Astrocyte of the spinal cord (primary cell): ENCODE results near the gene PRAME.

Experiments used
- DNase-seq: peaks from one replicate; pipeline ENCODE4 v3.0.0; 2011; ENCODE audit warnings: low read depth, low spot score
- H3K4me3 ChIP-seq: 2 replicates; pipeline ENCODE4 v1.5.1; 2011; ENCODE audit warnings: low read depth, mild to moderate bottlenecking, low read length, moderate library complexity
- in situ Hi-C: cut with HindIII; loops from 2 replicates; pipeline ENCODE4 v1.10.0; 2017; ENCODE audit warnings: low sequenced_read_pairs
- TF ChIP-seq, protein P1 (sequence below): IDR thresholded peaks from 2 replicates; pipeline ENCODE4 v1.5.1; 2012; ENCODE audit warnings: low read depth, mild to moderate bottlenecking, low read length, inconsistent platforms

The PRAME gene

DNA sequence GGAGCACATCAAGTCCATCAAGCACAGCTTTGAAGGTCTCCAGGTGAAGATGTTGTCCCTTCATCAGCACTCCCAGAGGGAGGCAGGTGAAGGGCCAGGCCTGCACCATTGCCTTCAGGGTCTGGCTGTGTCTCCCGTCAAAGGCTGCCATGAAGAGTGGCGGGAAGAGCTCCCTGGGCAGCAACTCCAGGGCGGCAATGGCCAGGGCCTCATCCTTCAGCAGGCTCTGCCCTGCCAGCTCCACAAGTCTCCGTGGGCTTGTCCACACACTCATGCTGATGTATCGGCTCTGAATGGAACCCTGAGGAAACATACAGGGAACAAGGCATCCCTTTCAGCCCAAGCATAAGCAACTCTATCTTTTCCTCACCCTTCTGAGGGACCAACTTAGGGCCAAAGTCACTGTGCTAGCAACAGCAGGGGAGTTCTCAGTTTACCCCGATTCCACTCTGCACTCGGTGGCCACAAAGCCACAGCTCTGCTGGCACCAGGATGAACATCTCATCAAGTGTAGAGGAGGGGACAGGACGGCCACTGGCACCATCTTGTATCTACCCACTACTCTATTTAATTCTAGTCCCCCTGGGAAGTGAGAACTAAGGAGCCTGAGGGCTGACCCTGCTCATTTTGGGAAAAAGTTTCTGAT, 8.2 kb downstream of the PRAME start:
- no peak overlapping the region for H3K4me3 ChIP-seq
- no peak for DNase-seq
- in situ Hi-C loops, result no loop called here
- TF ChIP-seq, protein P1, sequence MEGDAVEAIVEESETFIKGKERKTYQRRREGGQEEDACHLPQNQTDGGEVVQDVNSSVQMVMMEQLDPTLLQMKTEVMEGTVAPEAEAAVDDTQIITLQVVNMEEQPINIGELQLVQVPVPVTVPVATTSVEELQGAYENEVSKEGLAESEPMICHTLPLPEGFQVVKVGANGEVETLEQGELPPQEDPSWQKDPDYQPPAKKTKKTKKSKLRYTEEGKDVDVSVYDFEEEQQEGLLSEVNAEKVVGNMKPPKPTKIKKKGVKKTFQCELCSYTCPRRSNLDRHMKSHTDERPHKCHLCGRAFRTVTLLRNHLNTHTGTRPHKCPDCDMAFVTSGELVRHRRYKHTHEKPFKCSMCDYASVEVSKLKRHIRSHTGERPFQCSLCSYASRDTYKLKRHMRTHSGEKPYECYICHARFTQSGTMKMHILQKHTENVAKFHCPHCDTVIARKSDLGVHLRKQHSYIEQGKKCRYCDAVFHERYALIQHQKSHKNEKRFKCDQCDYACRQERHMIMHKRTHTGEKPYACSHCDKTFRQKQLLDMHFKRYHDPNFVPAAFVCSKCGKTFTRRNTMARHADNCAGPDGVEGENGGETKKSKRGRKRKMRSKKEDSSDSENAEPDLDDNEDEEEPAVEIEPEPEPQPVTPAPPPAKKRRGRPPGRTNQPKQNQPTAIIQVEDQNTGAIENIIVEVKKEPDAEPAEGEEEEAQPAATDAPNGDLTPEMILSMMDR, result no peak

DNA sequence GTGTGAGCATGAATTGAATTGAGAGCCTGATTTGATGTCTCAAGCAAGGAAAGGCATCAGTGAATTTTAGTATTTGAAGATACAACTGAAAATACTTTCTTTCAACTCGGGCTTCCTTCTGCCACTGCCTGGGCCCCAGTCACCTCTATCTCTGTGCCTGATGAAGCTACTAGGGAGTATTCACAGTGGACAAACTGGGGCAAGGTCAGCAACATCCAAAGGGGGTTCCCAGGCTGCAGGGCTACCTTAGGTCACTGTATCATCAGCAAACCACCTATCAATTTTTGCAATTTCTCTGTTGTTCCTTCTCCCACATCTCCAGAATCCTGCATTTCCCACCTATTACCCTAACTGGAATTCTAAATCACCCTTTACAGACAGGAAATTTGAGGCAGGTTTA, 10.2 kb downstream of the PRAME start:
- no peak overlapping the region for H3K4me3 ChIP-seq
- TF ChIP-seq, protein P1, result no peak
- in situ Hi-C loops, result no loop called here
- DNase-seq, result no peak

DNA sequence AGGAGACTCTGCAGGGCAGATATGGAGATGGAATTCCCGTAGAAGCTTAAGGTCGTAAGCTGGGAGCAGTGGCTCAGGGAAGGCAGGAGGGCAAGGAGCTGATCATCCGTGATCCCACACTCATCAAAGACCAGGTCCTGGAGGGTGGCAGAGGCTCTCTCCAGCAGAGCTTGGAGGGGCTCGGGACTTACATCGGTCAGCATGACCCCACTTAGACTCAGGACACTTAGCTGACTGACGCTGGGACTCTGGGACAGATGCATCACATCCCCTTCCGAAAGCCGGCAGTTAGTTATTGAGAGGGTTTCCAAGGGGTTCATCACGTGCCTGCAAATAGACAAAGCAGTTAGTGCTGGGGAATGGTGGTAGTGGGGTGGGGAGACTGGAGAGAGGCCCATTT, 10.7 kb downstream of the PRAME start:
- in situ Hi-C loops, result no loop called here
- no peak overlapping the region for H3K4me3 ChIP-seq
- DNase-seq, result no peak
- TF ChIP-seq, protein P1, result no peak

DNA sequence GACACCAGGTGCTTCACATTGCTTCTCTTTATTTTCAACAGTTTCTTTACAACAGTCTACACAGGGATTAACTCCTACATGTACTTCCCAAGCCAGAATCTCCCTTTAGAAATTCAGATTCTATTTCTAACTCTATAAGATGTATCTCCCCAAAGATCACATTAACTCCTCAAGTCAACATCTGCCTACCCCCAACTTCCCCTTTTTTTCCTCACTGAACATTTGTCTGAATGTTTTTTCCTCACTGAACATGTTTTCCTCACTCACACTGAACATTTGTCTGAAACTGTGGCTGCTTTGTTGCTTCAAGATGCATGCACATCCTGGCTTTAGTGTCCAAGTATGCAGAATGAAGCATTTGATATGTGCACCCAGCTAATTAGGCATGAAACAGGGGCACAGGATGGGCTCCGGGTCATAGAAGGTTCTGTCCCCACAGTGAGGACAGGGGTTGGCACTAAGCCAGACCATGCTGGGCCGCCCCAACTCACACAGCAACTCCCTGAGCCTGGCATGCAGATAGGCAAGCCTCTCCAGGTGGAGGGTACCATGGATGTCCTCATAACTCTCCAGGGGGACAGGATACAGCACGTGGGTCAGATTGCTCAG, 11.3 kb downstream of the PRAME start:
- no peak for DNase-seq
- TF ChIP-seq, protein P1, result no peak

DNA sequence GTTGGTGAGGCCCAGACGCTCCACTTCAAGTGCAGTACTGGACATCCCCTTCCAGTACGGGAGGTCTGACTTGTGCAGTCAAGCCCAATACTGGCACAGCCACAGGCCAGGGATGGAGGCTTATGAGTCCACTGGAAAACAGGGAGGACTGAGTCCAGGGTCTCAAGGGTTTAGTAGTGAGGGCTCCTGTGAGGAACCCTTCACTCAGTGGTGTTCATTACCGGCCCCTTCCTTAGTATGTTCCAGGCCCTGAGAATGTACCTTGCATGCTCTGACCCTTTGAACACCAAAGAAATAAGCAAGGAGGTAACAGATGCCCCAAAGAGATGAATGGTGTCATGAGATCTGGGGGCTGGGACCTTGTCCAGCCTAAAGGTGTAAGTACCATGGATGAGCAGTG, 11.8 kb downstream of the PRAME start:
- no peak for DNase-seq
- H3K4me3 ChIP-seq, result no peak overlapping the region
- TF ChIP-seq, protein P1, result no peak
- in situ Hi-C loops, result no loop called here

More for the DNA sequence above, 11.3 kb downstream of the PRAME start:
- no peak overlapping the region for H3K4me3 ChIP-seq
- in situ Hi-C loops, result no loop called here

DNA sequence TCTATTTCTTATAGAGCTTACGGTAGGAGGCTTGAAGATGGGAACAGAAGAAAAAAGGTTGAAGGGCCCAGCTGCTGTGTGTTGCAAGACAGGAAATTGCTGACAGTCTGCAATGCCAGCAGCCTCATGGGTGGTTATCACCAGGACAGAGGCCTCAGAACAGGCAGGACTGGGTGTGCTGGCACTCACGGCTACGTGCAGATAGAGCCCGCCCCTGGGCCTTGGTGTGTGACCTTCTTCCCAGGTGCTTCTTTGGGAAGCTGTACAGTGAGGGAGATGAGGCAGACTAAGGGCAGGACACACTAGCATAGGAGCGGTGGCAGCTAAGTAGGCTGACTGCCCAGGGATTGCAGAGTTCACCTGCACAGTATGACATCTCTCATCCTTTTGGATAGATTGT, 12.6 kb downstream of the PRAME start:
- in situ Hi-C loops, result no loop called here
- no peak overlapping the region for H3K4me3 ChIP-seq
- DNase-seq, result no peak
- TF ChIP-seq, protein P1, result no peak
